Nephron (organoid): ENCODE results near the gene ADAMTS14.

Source experiments
- H3K27ac Mint-ChIP-seq, 3 experiments: 2 replicates each; pipeline ENCODE4 v1.8.0; 2020; ENCODE audit warnings: mixed read lengths in 3 of 3, mild to moderate bottlenecking in 2 of 3, moderate library complexity in 1 of 3
- H3K27me3 Mint-ChIP-seq: 2 replicates; pipeline ENCODE4 v1.8.0; 2021; ENCODE audit warnings: low read depth, mild to moderate bottlenecking, moderate library complexity, mixed read lengths
- H3K36me3 Mint-ChIP-seq: 2 replicates; pipeline ENCODE4 v1.8.0; 2020; ENCODE audit warnings: low read depth, mixed read lengths
- H3K4me1 Mint-ChIP-seq: 2 replicates; pipeline ENCODE4 v1.8.0; 2020; ENCODE audit warnings: mixed read lengths
- H3K4me3 Mint-ChIP-seq, 3 experiments: 2 replicates each; pipeline ENCODE4 v1.8.0; 2020; ENCODE audit warnings: mild to moderate bottlenecking in 3 of 3, mixed read lengths in 3 of 3, moderate library complexity in 2 of 3
- H3K9me3 Mint-ChIP-seq: 2 replicates; pipeline ENCODE4 v1.8.0; 2020; ENCODE audit warnings: mixed read lengths
- CTCF ChIP-seq, 3 experiments: fragments of 200-600 bp; sonication (generic); IDR thresholded peaks; one replicate each; pipeline ENCODE4 v1.5.0; 2021; ENCODE audit warnings: antibody characterized with exemption in 3 of 3; ENCODE audit not compliant: unreplicated experiment in 3 of 3

ADAMTS14 gene

GRCh38 chr10:70806841-70807240 lies 134.5 kb downstream of the ADAMTS14 start:
- TF ChIP-seq CTCF (IDR thresholded peaks at IDR 0.05; ENCODE audit: unreplicated experiment in 3 of 3): no peak
- Mint-ChIP-seq H3K36me3 (peaks cover 5% of the 10 kb centered on the region), H3K9me3 (peaks cover 7% of the 10 kb centered on the region), H3K27ac (no peak overlapping the region), H3K4me3 (no peak overlapping the region), H3K4me1 (peaks cover 2% of the 10 kb centered on the region), H3K27me3 (no peaks in the 10 kb centered on the region)

GRCh38 chr10:70807556-70807955 lies 135.2 kb downstream of the ADAMTS14 start:
- H3K4me3 Mint-ChIP-seq: no peak overlapping the region
- no peak for TF ChIP-seq CTCF (IDR thresholded peaks at IDR 0.05; ENCODE audit: unreplicated experiment in 3 of 3)
- H3K36me3 Mint-ChIP-seq: peaks cover 5% of the 10 kb centered on the region
- no peaks in the 10 kb centered on the region for H3K27me3 Mint-ChIP-seq
- H3K27ac Mint-ChIP-seq: no peak overlapping the region
- H3K9me3 Mint-ChIP-seq: peaks cover 2% of the 10 kb centered on the region
- peaks cover 6% of the 10 kb centered on the region for H3K4me1 Mint-ChIP-seq

GRCh38 chr10:70809011-70809611 lies 136.8 kb downstream of the ADAMTS14 start:
- H3K27ac Mint-ChIP-seq: no peak overlapping the region
- no peaks in the 10 kb centered on the region for H3K9me3 Mint-ChIP-seq
- peaks cover 5% of the 10 kb centered on the region for H3K36me3 Mint-ChIP-seq
- peaks cover 6% of the 10 kb centered on the region for H3K4me1 Mint-ChIP-seq
- no peak overlapping the region for H3K4me3 Mint-ChIP-seq
- no peaks in the 10 kb centered on the region for H3K27me3 Mint-ChIP-seq
- no peak for TF ChIP-seq CTCF (IDR thresholded peaks at IDR 0.05; ENCODE audit: unreplicated experiment in 3 of 3)

GRCh38 chr10:70809726-70810125 lies 137.4 kb downstream of the ADAMTS14 start:
- H3K36me3 Mint-ChIP-seq: peaks cover 5% of the 10 kb centered on the region
- H3K27ac Mint-ChIP-seq: no peak overlapping the region
- no peak for TF ChIP-seq CTCF (IDR thresholded peaks at IDR 0.05; ENCODE audit: unreplicated experiment in 3 of 3)
- no peak overlapping the region for H3K4me3 Mint-ChIP-seq
- H3K9me3 Mint-ChIP-seq: no peaks in the 10 kb centered on the region
- peaks cover 6% of the 10 kb centered on the region for H3K4me1 Mint-ChIP-seq
- H3K27me3 Mint-ChIP-seq: no peaks in the 10 kb centered on the region

GRCh38 chr10:70810967-70811366 lies 138.7 kb downstream of the ADAMTS14 start:
- no peak overlapping the region for H3K4me3 Mint-ChIP-seq
- H3K36me3 Mint-ChIP-seq: peaks cover 5% of the 10 kb centered on the region
- no peaks in the 10 kb centered on the region for H3K9me3 Mint-ChIP-seq
- no peak for TF ChIP-seq CTCF (IDR thresholded peaks at IDR 0.05; ENCODE audit: unreplicated experiment in 3 of 3)
- H3K27ac Mint-ChIP-seq: no peak overlapping the region
- H3K4me1 Mint-ChIP-seq: peaks cover 6% of the 10 kb centered on the region
- H3K27me3 Mint-ChIP-seq: no peaks in the 10 kb centered on the region

DNA sequence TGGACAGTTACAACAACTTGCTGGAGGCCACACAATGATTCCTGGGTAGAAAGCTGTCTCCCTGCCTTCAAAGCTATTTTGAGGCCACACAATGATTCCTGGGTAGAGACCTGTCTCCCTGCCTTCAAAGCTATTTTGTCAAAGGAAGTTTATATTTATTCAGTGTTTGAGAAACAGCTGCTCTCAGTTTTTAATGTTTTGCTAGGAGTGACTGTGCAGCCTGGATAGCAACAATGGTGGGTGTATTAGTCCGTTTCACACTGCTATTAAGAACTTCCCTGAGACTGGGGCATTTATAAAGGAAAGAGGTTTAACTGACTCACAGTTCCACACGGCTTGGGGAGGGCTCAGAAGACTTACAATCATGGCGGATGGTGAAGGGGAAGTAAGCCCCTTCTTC lies 139.6 kb downstream of the ADAMTS14 start:
- no peaks in the 10 kb centered on the region for H3K9me3 Mint-ChIP-seq
- peak overlapping the region; percentile 41 to 58 (median 47) for H3K4me3 Mint-ChIP-seq
- H3K4me1 Mint-ChIP-seq: peaks cover 12% of the 10 kb centered on the region
- no peak for TF ChIP-seq CTCF (IDR thresholded peaks at IDR 0.05; ENCODE audit: unreplicated experiment in 3 of 3)
- no peaks in the 10 kb centered on the region for H3K27me3 Mint-ChIP-seq
- H3K36me3 Mint-ChIP-seq: peaks cover 5% of the 10 kb centered on the region
- H3K27ac Mint-ChIP-seq: peak overlapping the region; percentile 37 to 88 (median 69)
